SK-N-SH (cell line): ENCODE results near the gene TUBA4B. TPM values are rescaled to one million over a fixed set of nuclear protein-coding genes. Genes with fewer than 3 reads are reported as not detected.

Experiments used
- CTCF ChIA-PET: fragments of 300-600, 350-600 bp; formaldehyde crosslinking; extraction: SDS; loops from one replicate; lab custom pipeline; 2021; lab: Yijun Ruan, JAX
- POLR2A ChIA-PET: fragments of 350-600 bp; sonication (Branson Sonifier 250); formaldehyde crosslinking; extraction: SDS; loops from one replicate; lab custom pipeline; 2020; ENCODE audit warnings: antibody characterized with exemption, inconsistent platforms; lab: Yijun Ruan, JAX
- DNase-seq: peaks from one replicate; pipeline ENCODE4 v3.0.0; 2012
- H2AFZ ChIP-seq: fragments of 200-600 bp; sonication (generic); 2 replicates; pipeline ENCODE4 v1.8.1; 2016; ENCODE audit warnings: antibody characterized with exemption, mild to moderate bottlenecking, low read depth
- H3F3A ChIP-seq: fragments of 200-600 bp; sonication (generic); replicated peaks from 2 replicates; pipeline ENCODE3; 2016; ENCODE audit warnings: antibody characterized with exemption, mild to moderate bottlenecking; ENCODE audit not compliant: insufficient read depth
- H3K27ac ChIP-seq, 2 experiments: fragments of 200-500 bp in 1 of 2; fragments of 200-600 bp in 1 of 2; sonication (Bioruptor generic) in 1 of 2; sonication (generic), shearing (Covaris generic) in 1 of 2; 2 replicates each; pipeline versions ENCODE4 v1.5.1 to v1.6.1; 2014 to 2016; ENCODE audit warnings: low read depth in 2 of 2, inconsistent platforms in 1 of 2, low read length in 1 of 2, mild to moderate bottlenecking in 1 of 2, mixed read lengths in 1 of 2
- H3K27me3 ChIP-seq: fragments of 200-600 bp; sonication (generic), shearing (Covaris generic); 2 replicates; pipeline ENCODE4 v1.6.1; 2016; ENCODE audit warnings: mixed run types; ENCODE audit not compliant: insufficient read depth
- H3K36me3 ChIP-seq, 2 experiments: fragments of 200-500 bp in 1 of 2; fragments of 200-600 bp in 1 of 2; sonication (Bioruptor generic) in 1 of 2; sonication (generic) in 1 of 2; replicated peaks in 1 of 2; 2 replicates each; pipeline versions ENCODE3 to v1.5.1; 2014 to 2016; ENCODE audit warnings: low read length in 1 of 2, mild to moderate bottlenecking in 1 of 2; ENCODE audit not compliant: insufficient read depth in 2 of 2, control insufficient read depth in 1 of 2
- H3K4me1 ChIP-seq, 2 experiments: fragments of 200-500 bp in 1 of 2; fragments of 200-600 bp in 1 of 2; sonication (Bioruptor generic) in 1 of 2; sonication (generic), shearing (Covaris generic) in 1 of 2; 2 replicates each; pipeline versions ENCODE4 v1.5.1 to v1.6.1; 2014 to 2016; ENCODE audit warnings: low read depth in 1 of 2, low read length in 1 of 2, mixed run types in 1 of 2; ENCODE audit not compliant: insufficient read depth in 2 of 2, control insufficient read depth in 1 of 2
- H3K4me2 ChIP-seq: fragments of 200-600 bp; sonication (generic), shearing (Covaris generic); 2 replicates; pipeline ENCODE4 v1.6.1; 2017; ENCODE audit warnings: mixed run types
- H3K4me3 ChIP-seq, 2 experiments: fragments of 200-500 bp in 1 of 2; fragments of 200-600 bp in 1 of 2; sonication (Bioruptor generic) in 1 of 2; sonication (generic), shearing (Covaris generic) in 1 of 2; 2 replicates each; pipeline versions ENCODE4 v1.5.1 to v1.8.1; 2014 to 2016; ENCODE audit warnings: low read depth in 2 of 2, inconsistent platforms in 1 of 2, low read length in 1 of 2, mild to moderate bottlenecking in 1 of 2, mixed read lengths in 1 of 2, moderate library complexity in 1 of 2
- H3K79me2 ChIP-seq: fragments of 200-600 bp; sonication (generic); 2 replicates; pipeline ENCODE4 v1.8.1; 2017; ENCODE audit warnings: mild to moderate bottlenecking; ENCODE audit not compliant: insufficient read depth
- H3K9ac ChIP-seq: fragments of 200-600 bp; sonication (generic); 2 replicates; pipeline ENCODE4 v1.6.1; 2017; ENCODE audit warnings: mixed run types
- H3K9me2 ChIP-seq: fragments of 200-600 bp; sonication (generic); 2 replicates; pipeline ENCODE4 v1.6.1; 2017; ENCODE audit warnings: mixed run types
- H3K9me3 ChIP-seq: fragments of 200-600 bp; sonication (generic); 2 replicates; pipeline ENCODE4 v1.6.1; 2017; ENCODE audit warnings: mixed run types, mild to moderate bottlenecking, moderate library complexity
- H4K20me1 ChIP-seq: fragments of 200-600 bp; sonication (generic); 2 replicates; pipeline ENCODE4 v1.6.1; 2017; ENCODE audit warnings: mild to moderate bottlenecking, mixed run types; ENCODE audit not compliant: insufficient read depth
- CHD2 ChIP-seq: fragments of 150-350 bp; IDR thresholded peaks from 2 replicates; pipeline ENCODE4 v1.6.1; 2018; ENCODE audit warnings: low read length; ENCODE audit not compliant: partially characterized antibody
- EP300 ChIP-seq, 2 experiments: IDR thresholded peaks; 2 replicates each; pipeline versions ENCODE4 v1.4.0 to v1.6.1; 2012; ENCODE audit warnings: borderline replicate concordance in 1 of 2, low read depth in 1 of 2, low read length in 1 of 2
- EZH2phosphoT487 ChIP-seq: fragments of 200-600 bp; sonication (generic); IDR thresholded peaks from 2 replicates; pipeline ENCODE4 v1.6.1; 2017; ENCODE audit warnings: low read depth, mixed run types, mild to moderate bottlenecking, antibody characterized with exemption, moderate library complexity, borderline replicate concordance
- FOSL2 ChIP-seq: IDR thresholded peaks from 2 replicates; pipeline ENCODE4 v1.4.0; 2012; ENCODE audit warnings: low read depth, mild to moderate bottlenecking, moderate library complexity, borderline replicate concordance
- FOXJ3 ChIP-seq: sonication (generic); formaldehyde crosslinking; IDR thresholded peaks from 2 replicates; pipeline ENCODE4 v1.5.1; 2020; ENCODE audit warnings: mild to moderate bottlenecking, missing genetic modification reagents
- GABPA ChIP-seq: IDR thresholded peaks from 2 replicates; pipeline ENCODE4 v1.4.0; 2012; ENCODE audit warnings: low read depth, mild to moderate bottlenecking
- GATA2 ChIP-seq: sonication (generic); formaldehyde crosslinking; IDR thresholded peaks from 2 replicates; pipeline ENCODE4 v1.5.0; 2020; ENCODE audit warnings: mild to moderate bottlenecking, missing genetic modification reagents
- MEF2A ChIP-seq: IDR thresholded peaks from 2 replicates; pipeline ENCODE4 v1.4.0; 2012; ENCODE audit warnings: low read depth, borderline replicate concordance
- NRF1 ChIP-seq: IDR thresholded peaks from 2 replicates; pipeline ENCODE4 v1.6.1; 2012; ENCODE audit warnings: low read depth, mild to moderate bottlenecking, low read length
- RAD21 ChIP-seq: IDR thresholded peaks from 2 replicates; pipeline ENCODE4 v1.6.1; 2012; ENCODE audit warnings: mild to moderate bottlenecking, low read length
- REST ChIP-seq: IDR thresholded peaks from 2 replicates; pipeline ENCODE4 v1.6.1; 2012; ENCODE audit warnings: mild to moderate bottlenecking, low read depth, low read length, moderate library complexity
- TAF1 ChIP-seq: IDR thresholded peaks from 2 replicates; pipeline ENCODE4 v1.6.1; 2012; ENCODE audit warnings: low read depth, mild to moderate bottlenecking, low read length, moderate library complexity, borderline replicate concordance
- WGBS: methylation state at CpG from one replicate; pipeline ENCODE4 v1.1.6; 2017; ENCODE audit warnings: low lambda C conversion rate; 5-methylcytosine and 5-hydroxymethylcytosine counted together
- polyA plus RNA-seq, 3 experiments: library from polyadenylated mRNA; depleted of rRNA; stranded (reverse); fragments of >200 nt; gene quantifications; 2 replicates each; pipeline ENCODE4 v1.2.3, GENCODE V29; 2012
- TF ChIP-seq, protein P1 (sequence below): IDR thresholded peaks from 2 replicates; pipeline ENCODE4; 2012
- TF ChIP-seq, protein P2 (sequence below): fragments of 200-600 bp; sonication (generic); IDR thresholded peaks from 2 replicates; pipeline ENCODE4 v1.6.1; 2017; ENCODE audit warnings: antibody characterized with exemption, mild to moderate bottlenecking, moderate library complexity

TUBA4B gene
- polyA plus RNA-seq, 1 of the 3 experiments (the other 2 are of a cell fraction), result 0.03 TPM

- Histone ChIP-seq H3K4me2 (no peak overlapping the region), H2AFZ (no peak overlapping the region), H3K4me3 (no peak overlapping the region), H4K20me1 (no peaks in the 10 kb centered on the region), H3K4me1 (peaks cover 13 to 20% of the 10 kb centered on the region in 2 experiments; a peak in 3 of 4 replicates), H3K9me2 (no peaks in the 10 kb centered on the region), H3K9ac (no peak overlapping the region), H3K36me3 (peaks cover 20 to 54% of the 10 kb centered on the region in 2 experiments), H3K27me3 (no peaks in the 10 kb centered on the region), H3F3A (peaks cover 10% of the 10 kb centered on the region), H3K79me2 (no peaks in the 10 kb centered on the region), H3K27ac (no peak overlapping the region), H3K9me3 (no peaks in the 10 kb centered on the region)
- ChIA-PET POLR2A (no interaction called here), CTCF (interaction anchor here (0.6 to 3.4 kb wide), 7 partner anchors 30 to 363 kb away, joined by 3 to 22 read pairs (median 4); partner anchors contain the start of gene CNPPD1)
- 96% methylated on average over 9 of the region's 9 CpGs for WGBS
- DNase-seq, result no peak
- no peak for TF ChIP-seq GATA2
- TF ChIP-seq REST, result no peak
- no peak for TF ChIP-seq FOXJ3
- TF ChIP-seq TAF1, result no peak
- TF ChIP-seq RAD21, result no peak
- no peak for TF ChIP-seq MEF2A
Observed at GRCh38 chr2:219210886-219211362, 42.1 kb upstream of the TUBA4B start.

DNA sequence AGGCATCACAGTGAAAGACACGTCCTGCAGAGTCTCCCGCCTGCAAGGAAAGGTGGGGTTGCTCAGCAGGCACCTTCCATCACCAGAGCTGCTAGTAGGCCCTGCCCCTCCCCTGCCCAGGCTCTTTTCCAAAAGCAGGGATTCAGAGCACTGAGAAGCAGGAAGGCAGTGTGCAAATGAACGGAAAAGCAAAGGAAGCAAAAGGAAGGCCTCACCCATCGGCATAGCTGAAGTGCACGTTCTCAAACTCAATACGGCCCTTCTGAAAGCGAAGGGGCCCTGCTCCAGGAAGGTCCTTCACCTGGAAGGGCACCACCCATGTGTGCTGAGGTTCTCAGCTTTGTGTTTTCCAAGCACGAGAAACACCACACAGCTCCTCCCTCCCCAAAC lies 40.0 kb upstream of the TUBA4B start:
- Histone ChIP-seq H3K27me3 (no peaks in the 10 kb centered on the region), H3F3A (peaks cover 13% of the 10 kb centered on the region), H4K20me1 (no peaks in the 10 kb centered on the region), H3K4me1 (peaks cover 5 to 21% of the 10 kb centered on the region in 2 experiments; a peak in 3 of 4 replicates), H3K36me3 (peaks cover 22 to 62% of the 10 kb centered on the region in 2 experiments), H3K79me2 (no peaks in the 10 kb centered on the region), H3K9ac (no peak overlapping the region), H3K9me3 (no peaks in the 10 kb centered on the region), H2AFZ (no peak overlapping the region), H3K4me3 (no peak overlapping the region), H3K27ac (no peak overlapping the region), H3K9me2 (no peaks in the 10 kb centered on the region), H3K4me2 (no peak overlapping the region)
- TF ChIP-seq, protein P1, sequence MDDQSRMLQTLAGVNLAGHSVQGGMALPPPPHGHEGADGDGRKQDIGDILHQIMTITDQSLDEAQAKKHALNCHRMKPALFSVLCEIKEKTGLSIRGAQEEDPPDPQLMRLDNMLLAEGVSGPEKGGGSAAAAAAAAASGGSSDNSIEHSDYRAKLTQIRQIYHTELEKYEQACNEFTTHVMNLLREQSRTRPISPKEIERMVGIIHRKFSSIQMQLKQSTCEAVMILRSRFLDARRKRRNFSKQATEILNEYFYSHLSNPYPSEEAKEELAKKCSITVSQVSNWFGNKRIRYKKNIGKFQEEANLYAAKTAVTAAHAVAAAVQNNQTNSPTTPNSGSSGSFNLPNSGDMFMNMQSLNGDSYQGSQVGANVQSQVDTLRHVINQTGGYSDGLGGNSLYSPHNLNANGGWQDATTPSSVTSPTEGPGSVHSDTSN, result no peak
- no peak for TF ChIP-seq EP300 (IDR thresholded peaks at IDR 0.05; ENCODE audit: borderline replicate concordance in 1 of 2, low read depth in 1 of 2, low read length in 1 of 2)
- no peak for TF ChIP-seq TAF1
- no peak for TF ChIP-seq FOSL2
- no peak for TF ChIP-seq CHD2
- no peak for TF ChIP-seq NRF1
- no peak for TF ChIP-seq EZH2phosphoT487
- TF ChIP-seq GABPA, result no peak
- TF ChIP-seq, protein P2, sequence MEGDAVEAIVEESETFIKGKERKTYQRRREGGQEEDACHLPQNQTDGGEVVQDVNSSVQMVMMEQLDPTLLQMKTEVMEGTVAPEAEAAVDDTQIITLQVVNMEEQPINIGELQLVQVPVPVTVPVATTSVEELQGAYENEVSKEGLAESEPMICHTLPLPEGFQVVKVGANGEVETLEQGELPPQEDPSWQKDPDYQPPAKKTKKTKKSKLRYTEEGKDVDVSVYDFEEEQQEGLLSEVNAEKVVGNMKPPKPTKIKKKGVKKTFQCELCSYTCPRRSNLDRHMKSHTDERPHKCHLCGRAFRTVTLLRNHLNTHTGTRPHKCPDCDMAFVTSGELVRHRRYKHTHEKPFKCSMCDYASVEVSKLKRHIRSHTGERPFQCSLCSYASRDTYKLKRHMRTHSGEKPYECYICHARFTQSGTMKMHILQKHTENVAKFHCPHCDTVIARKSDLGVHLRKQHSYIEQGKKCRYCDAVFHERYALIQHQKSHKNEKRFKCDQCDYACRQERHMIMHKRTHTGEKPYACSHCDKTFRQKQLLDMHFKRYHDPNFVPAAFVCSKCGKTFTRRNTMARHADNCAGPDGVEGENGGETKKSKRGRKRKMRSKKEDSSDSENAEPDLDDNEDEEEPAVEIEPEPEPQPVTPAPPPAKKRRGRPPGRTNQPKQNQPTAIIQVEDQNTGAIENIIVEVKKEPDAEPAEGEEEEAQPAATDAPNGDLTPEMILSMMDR, result no peak
- no peak for DNase-seq
- WGBS, result 95% methylated on average over 8 of the region's 8 CpGs
- ChIA-PET POLR2A (interaction anchor here (0.8 kb wide), 1 partner anchor 12 kb away, joined by 3 read pairs; no protein-coding TSS in a partner anchor), CTCF (interaction anchor here (0.5 to 3.4 kb wide), 5 partner anchors 12 to 179 kb away, joined by 3 to 22 read pairs (median 3); partner anchors contain the start of gene NHEJ1)
